Heart right ventricle (tissue), 16 donors: ENCODE data around the gene PRR14L. TPM values are rescaled to one million over a fixed set of nuclear protein-coding genes. Genes with fewer than 3 reads are reported as not detected.

Experiments
- ATAC-seq, 8 donors: fragments of 200-7000 bp; cut with Tn5 transposase; one replicate each; pipeline ENCODE4 v1.9.1; 2020; ENCODE audit warnings: mild to moderate bottlenecking in 8 of 8, moderate library complexity in 8 of 8, moderate number of reproducible peaks in 1 of 8
- DNase-seq, 2 donors: peaks; one replicate each; pipeline ENCODE4 v3.0.0-alpha.2; 2020
- H3K27ac ChIP-seq, 10 donors: fragments of 200-600 bp; sonication (generic) in 2 of 10; one replicate each; pipeline versions ENCODE4 v1.5.0 to v1.8.0; 2020 to 2022; ENCODE audit warnings: mild to moderate bottlenecking in 3 of 10
- H3K27me3 ChIP-seq, 7 donors: fragments of 200-600 bp; one replicate each; pipeline ENCODE4 v1.8.0; 2021 to 2022; ENCODE audit warnings: mild to moderate bottlenecking in 2 of 7
- H3K36me3 ChIP-seq, 9 donors: fragments of 200-600 bp; sonication (generic) in 1 of 9; one replicate each; pipeline versions ENCODE4 v1.5.0 to v1.8.0; 2020 to 2022; ENCODE audit warnings: mild to moderate bottlenecking in 2 of 9
- H3K4me1 ChIP-seq, 9 donors: fragments of 200-600 bp; sonication (generic) in 1 of 9; one replicate each; pipeline versions ENCODE4 v1.5.0 to v1.8.0; 2020 to 2022; ENCODE audit warnings: mild to moderate bottlenecking in 4 of 9
- H3K4me3 ChIP-seq, 10 donors: fragments of 200-600 bp; sonication (generic) in 2 of 10; one replicate each; pipeline versions ENCODE4 v1.5.0 to v1.8.0; 2020 to 2022; ENCODE audit warnings: mild to moderate bottlenecking in 7 of 10, moderate library complexity in 2 of 10
- H3K9me3 ChIP-seq, 11 donors: fragments of 200-600 bp in 10 of 11; sonication (generic) in 2 of 11; one replicate each; pipeline versions ENCODE4 v1.5.0 to v1.8.0; 2013 to 2022; ENCODE audit warnings: mild to moderate bottlenecking in 2 of 11, control low read depth in 1 of 11, moderate library complexity in 1 of 11
- WGBS, 2 donors: extraction: QIAGEN DNeasy Blood & Tissue Kit; methylation state at CpG; one replicate each; pipeline ENCODE4 v1.1.7; 2013; ENCODE audit warnings: inconsistent platforms in 1 of 2; 5-methylcytosine and 5-hydroxymethylcytosine counted together
- intact Hi-C, 10 donors: fragments of 100-400 bp; cut with DNase I; formaldehyde crosslinking; loops; one replicate each; pipeline versions ENCODE4 v1.11.1 to v1.14.2; 2022
- polyA plus RNA-seq, 2 donors: library from polyadenylated mRNA; stranded (reverse); fragments of 200-250 nt; gene quantifications; one replicate each; pipeline ENCODE4 v1.2.3, GENCODE V29; 2013
- total RNA-seq, 10 donors: library from RNA; stranded (reverse); fragmentation: NEBNext Ultra II Directional in 3 of 10; extraction: Animal tissue kit (Norgen Biotek cat#: 25700) in 3 of 10; gene quantifications; one replicate each; pipeline versions ENCODE4 v1.2.1 to v1.2.4, GENCODE V29; 2021 to 2023
- TF ChIP-seq, protein P1 (sequence below), 9 donors: fragments of 200-600 bp; sonication (generic) in 2 of 9; IDR thresholded peaks; one replicate each; pipeline versions ENCODE4 v1.5.0 to v1.8.0; 2021 to 2022; ENCODE audit warnings: antibody characterized with exemption in 9 of 9, mild to moderate bottlenecking in 5 of 9, moderate library complexity in 1 of 9
- donor health status: Arrhythmogenic right ventricular cardiomyopathy.
- donor health status: ischemic (EF 13 %, LVEDD 7.1; RV severe dilation, severe dysfunction).
- donor health status: healthy with polysubstance abuse.
- donor health status: DM: no; HTN: yes; CAD: no.
- donor health status: DM: no; HTN: no; CAD: no.
- donor health status: ischemic (EF 25% LVEDD 6.9; RV normal size, moderate dysfunction).
- donor health status: ischemic (EF 25% LVEDD 5.7; RV mildly dilated, moderate dysfunction).
- donor health status: healthy.
- donor health status: DM: yes; HTN: yes; CAD: no.
- donor health status: Ischemic cardiomyopathy.
- donor health status: ischemic (EF 35%, LVEDD 5.7; RV mildly dilated, moderate dysfunction).
- donor health status: nonischemic (EF 11% LVEDD 7.7; RV severe dilation, severe dysfunction).
- donor health status: DM: yes; HTN: yes; CAD: no.
- donor health status: PGD.
- donor health status: ischemic (EF 29% LVEDD 5.4; RV normal size, mild dysfunction).
- donor health status: nonischemic (EF 23%, LVEDD 6.1; RV moderate dilation, normal function).

The PRR14L gene
- total and polyA plus RNA-seq, 12 donors: 4.0 to 19.6 (median 17.0) TPM

GRCh38 chr22:31757265-31757664 lies 7.3 kb upstream of the PRR14L start:
- H3K4me1 ChIP-seq: peaks cover 5 to 38% (median 24%) of the 10 kb centered on the region in 9 donors
- H3K9me3 ChIP-seq: no peaks in the 10 kb centered on the region
- intact Hi-C loops: loop anchor here in 1 of 10 donors (10.0 kb wide), 1 partner anchor 92 kb away; the partner anchor contains the start of gene PISD
- no peak overlapping the region for H3K4me3 ChIP-seq
- no peak overlapping the region for H3K27ac ChIP-seq
- 32 to 33% methylated on average over 1 of the region's 1 CpG for WGBS, 2 donors
- DNase-seq (no peak), ATAC-seq (no peak)
- peaks cover 0 to 53% (median 5%) of the 10 kb centered on the region in 9 donors for H3K36me3 ChIP-seq
- TF ChIP-seq, protein P1, sequence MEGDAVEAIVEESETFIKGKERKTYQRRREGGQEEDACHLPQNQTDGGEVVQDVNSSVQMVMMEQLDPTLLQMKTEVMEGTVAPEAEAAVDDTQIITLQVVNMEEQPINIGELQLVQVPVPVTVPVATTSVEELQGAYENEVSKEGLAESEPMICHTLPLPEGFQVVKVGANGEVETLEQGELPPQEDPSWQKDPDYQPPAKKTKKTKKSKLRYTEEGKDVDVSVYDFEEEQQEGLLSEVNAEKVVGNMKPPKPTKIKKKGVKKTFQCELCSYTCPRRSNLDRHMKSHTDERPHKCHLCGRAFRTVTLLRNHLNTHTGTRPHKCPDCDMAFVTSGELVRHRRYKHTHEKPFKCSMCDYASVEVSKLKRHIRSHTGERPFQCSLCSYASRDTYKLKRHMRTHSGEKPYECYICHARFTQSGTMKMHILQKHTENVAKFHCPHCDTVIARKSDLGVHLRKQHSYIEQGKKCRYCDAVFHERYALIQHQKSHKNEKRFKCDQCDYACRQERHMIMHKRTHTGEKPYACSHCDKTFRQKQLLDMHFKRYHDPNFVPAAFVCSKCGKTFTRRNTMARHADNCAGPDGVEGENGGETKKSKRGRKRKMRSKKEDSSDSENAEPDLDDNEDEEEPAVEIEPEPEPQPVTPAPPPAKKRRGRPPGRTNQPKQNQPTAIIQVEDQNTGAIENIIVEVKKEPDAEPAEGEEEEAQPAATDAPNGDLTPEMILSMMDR (IDR thresholded peaks at IDR 0.05): no peak
- H3K27me3 ChIP-seq: no peaks in the 10 kb centered on the region

DNA sequence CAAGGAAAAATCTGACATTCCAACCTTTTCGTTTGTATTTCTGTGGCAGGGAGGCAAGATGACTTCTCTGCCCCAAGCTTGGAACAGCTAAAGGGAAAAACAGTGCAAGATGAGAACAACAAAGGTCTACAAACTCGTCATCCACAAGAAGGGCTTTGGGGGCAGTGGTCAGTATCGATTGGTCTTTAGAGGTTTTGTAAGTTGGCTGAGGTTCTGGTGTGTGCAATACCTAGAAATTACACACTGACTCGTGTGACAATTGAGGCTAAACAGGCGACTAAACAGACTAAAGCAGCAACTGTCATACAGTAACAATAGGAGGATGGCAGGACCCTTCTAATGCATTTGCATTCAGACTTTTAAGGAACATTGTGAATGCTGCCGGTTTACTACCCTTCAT lies 4.9 kb upstream of the PRR14L start:
- TF ChIP-seq, protein P1 (IDR thresholded peaks at IDR 0.05): no peak
- Histone ChIP-seq H3K27ac (peak overlapping the region in 8 of 10 donors; percentile 27 to 98 (median 96)), H3K4me1 (peaks cover 6 to 53% (median 34%) of the 10 kb centered on the region in 9 donors), H3K27me3 (no peaks in the 10 kb centered on the region), H3K4me3 (peak overlapping the region in 6 of 10 donors; percentile 70 to 94 (median 88)), H3K36me3 (peaks cover 0 to 29% (median 0%) of the 10 kb centered on the region in 9 donors), H3K9me3 (no peaks in the 10 kb centered on the region)
- no peak for ATAC-seq
- WGBS, 2 donors: 31% methylated on average over 6 of the region's 6 CpGs
- DNase-seq: no peak
- intact Hi-C loops: loop anchor here in 5 of 10 donors (5.0 to 10.0 kb wide), 4 partner anchors 90 to 533 kb away; partner anchors contain the start of gene PISD (in 4 of the 5)

DNA sequence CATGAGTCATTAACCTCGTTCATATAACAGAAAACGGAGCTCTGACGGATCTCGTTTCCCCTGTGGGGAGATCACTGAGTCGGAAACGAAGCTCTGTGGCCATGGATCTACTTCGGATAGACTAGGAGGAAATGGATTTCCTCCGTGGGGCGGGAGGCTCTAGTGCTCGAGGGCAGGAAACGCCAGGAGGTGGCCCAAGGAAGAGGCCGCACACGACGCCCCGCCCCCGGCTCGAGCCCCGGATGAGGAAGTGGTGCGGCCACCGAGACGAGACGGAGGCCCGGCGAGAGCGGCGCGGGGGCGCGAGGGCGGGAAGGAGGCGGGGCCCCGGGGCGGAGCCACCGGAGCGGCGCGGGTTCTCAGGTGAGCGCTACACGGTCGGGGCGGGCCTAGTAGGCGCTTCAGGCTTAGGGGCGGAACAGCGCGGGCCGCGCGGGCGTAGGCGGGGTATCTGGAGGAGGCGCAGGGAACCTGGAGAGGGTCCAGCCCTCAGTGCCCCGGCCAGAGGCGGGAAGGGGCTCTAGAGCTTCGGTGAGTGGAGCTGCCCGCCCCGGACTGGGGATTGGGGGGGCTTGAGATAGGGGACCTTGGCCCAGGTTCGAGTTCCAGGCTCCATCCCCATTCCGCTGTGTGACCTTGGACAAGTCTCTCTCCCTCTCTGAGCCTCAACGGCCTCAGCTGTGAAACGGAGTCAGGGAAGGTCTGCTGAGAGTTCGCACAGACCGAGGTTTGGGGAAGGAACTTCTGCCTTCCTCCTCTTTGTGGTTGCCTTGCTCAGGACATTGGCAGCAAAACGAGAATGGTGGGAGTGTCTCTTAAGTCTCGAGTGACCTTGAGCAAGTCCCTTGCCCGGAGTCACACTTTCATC lies 3.9 kb upstream of the PRR14L start, which contains the start of gene DEPDC5:
DEPDC5 (plus strand) TSS at position 386 of the 868 bp plus-strand sequence. CDS start 903 bp downstream, outside the sequence.
- H3K9me3 ChIP-seq: no peaks in the 10 kb centered on the region
- intact Hi-C loops: loop anchor here in 5 of 10 donors (1.0 to 10.0 kb wide), 5 partner anchors 89 to 532 kb away; partner anchors contain the start of genes PISD (in 4 of the 5) and YWHAH (in 1 of the 5)
- TF ChIP-seq, protein P1 (IDR thresholded peaks at IDR 0.05): peak in 2 of 9 donors; percentile 8 to 14
- H3K4me1 ChIP-seq: peaks cover 6 to 58% (median 39%) of the 10 kb centered on the region in 9 donors
- whole genome bisulfite sequencing, 2 donors: 1 to 2% methylated on average over 60 to 65 of the region's 65 CpGs
- H3K36me3 ChIP-seq: peaks cover 0 to 21% (median 0%) of the 10 kb centered on the region in 9 donors
- DNase-seq (peak; percentile 96 to 98), ATAC-seq (peak; percentile 88 to 94 (median 91))
- peak within 1 kb of the TSS; percentile 48 to 94 (median 84) for H3K4me3 ChIP-seq
- peak within 1 kb of the TSS; percentile 74 to 98 (median 95) for H3K27ac ChIP-seq
- H3K27me3 ChIP-seq: no peaks in the 10 kb centered on the region

- WGBS, 2 donors: 3% methylated on average over 20 of the region's 20 CpGs
- Histone ChIP-seq H3K9me3 (no peaks in the 10 kb centered on the region), H3K27ac (peak overlapping the region; percentile 74 to 98 (median 95)), H3K4me1 (peaks cover 9 to 66% (median 47%) of the 10 kb centered on the region in 9 donors), H3K36me3 (peaks cover 0 to 14% (median 0%) of the 10 kb centered on the region in 9 donors), H3K4me3 (peak overlapping the region; percentile 48 to 94 (median 84)), H3K27me3 (no peaks in the 10 kb centered on the region)
- DNase-seq (peak; percentile 37 to 44), ATAC-seq (peak in 7 of 8 donors; percentile 1 to 15 (median 6))
- TF ChIP-seq, protein P1 (IDR thresholded peaks at IDR 0.05): no peak
- intact Hi-C loops: loop anchor here in 5 of 10 donors (1.0 to 10.0 kb wide), 5 partner anchors 88 to 531 kb away; partner anchors contain the start of genes PISD (in 4 of the 5) and YWHAH (in 1 of the 5)
Measured at GRCh38 chr22:31753005-31753633, 3.2 kb upstream of the PRR14L start.
